Pons (tissue), 1 donor: ENCODE data around the gene UGT1A3.
"Not testable (repeated sequence)": the region's sequence is repeated elsewhere in the genome, so short reads cannot be mapped to it uniquely, and the experiment has no call there.

ENCODE experiments used
- DNase-seq: peaks from one replicate; pipeline ENCODE4 v3.0.0-alpha.2; 2016; ENCODE audit warnings: low spot score

Gene UGT1A3

GRCh38 chr2:233728723-233729301, at the start of gene UGT1A3:
Gene UGT1A3, plus strand, starts transcription at chr2:233729042. Its CDS starts 85 bp downstream, at chr2:233729127.
- DNase-seq: no peak

- no peak for DNase-seq
Observed at GRCh38 chr2:233679196-233679595, 49.6 kb upstream of the UGT1A3 start.

- no peak for DNase-seq
Observed at GRCh38 chr2:233680361-233681045, 48.3 kb upstream of the UGT1A3 start.

DNA sequence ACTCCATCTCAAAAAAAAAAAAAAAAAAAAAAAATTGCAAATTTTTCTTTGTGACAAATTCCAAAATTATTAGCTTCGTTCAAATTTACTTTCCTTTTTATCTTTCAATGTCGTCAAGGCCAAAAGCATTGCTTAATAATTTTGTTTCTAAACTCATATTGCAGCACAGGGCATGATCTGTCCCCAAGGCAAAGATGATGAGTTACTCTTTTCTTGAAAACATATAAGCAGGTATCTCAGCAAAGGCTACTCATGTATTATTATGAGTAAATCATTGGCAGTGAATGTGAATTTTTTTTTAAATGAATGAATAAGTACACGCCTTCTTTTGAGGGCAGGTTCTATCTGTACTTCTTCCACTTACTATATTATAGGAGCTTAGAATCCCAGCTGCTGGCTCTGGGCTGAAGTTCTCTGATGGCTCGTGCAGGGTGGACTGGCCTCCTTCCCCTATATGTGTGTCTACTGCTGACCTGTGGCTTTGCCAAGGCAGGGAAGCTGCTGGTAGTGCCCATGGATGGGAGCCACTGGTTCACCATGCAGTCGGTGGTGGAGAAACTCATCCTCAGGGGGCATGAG, 47.2 kb upstream of the UGT1A3 start, which contains the start of gene UGT1A7:
UGT1A7 (plus strand) TSS at position 381 of the 579 bp plus-strand sequence; CDS start at position 418, 37 bp downstream.
- DNase-seq: no peak

DNA sequence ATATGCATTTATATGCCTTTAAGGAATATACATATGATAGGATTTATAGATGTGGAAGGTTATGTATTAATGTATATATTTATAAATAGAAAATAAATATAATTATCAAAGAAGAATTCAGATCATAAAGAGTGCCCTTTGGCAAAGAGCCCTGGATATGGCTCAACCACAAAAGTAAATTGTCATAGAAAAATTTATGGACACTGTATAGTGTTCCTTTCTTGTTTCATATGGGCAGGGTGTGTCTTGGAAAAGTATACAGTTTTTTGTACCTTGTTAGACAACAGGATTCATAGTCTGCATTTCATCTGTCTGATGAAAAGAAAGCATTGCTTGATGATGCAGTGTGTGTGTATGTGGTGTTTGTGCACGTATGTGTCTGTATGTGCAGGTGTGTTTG, 44.2 kb upstream of the UGT1A3 start:
- no peak for DNase-seq

GRCh38 chr2:233686928-233687327, 41.9 kb upstream of the UGT1A3 start:
- DNase-seq: no peak

- no peak for DNase-seq
Observed at GRCh38 chr2:233688341-233688740, 40.5 kb upstream of the UGT1A3 start.

DNA sequence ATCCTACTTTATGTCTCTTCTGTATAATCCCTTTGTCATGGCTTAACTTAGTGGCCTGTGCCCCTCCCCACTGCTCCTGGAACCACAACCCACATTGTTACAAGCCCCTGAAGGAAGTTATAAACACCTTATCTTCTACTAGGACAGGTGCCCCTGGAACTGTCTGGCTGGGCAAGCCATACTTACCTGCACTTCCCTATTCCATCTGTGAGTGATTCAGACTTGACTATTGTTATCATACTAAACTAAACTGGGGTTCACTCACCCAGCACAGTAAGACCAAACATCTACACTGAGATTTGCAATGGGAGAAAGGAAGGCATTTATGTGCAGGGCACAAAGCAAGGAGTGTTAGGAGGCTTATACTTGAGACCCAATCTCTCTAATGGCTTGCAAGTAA, 39.8 kb upstream of the UGT1A3 start:
- DNase-seq: no peak

GRCh38 chr2:233689501-233689900, 39.3 kb upstream of the UGT1A3 start:
- no peak for DNase-seq

GRCh38 chr2:233690444-233690843, 38.4 kb upstream of the UGT1A3 start:
- DNase-seq: no peak

DNA sequence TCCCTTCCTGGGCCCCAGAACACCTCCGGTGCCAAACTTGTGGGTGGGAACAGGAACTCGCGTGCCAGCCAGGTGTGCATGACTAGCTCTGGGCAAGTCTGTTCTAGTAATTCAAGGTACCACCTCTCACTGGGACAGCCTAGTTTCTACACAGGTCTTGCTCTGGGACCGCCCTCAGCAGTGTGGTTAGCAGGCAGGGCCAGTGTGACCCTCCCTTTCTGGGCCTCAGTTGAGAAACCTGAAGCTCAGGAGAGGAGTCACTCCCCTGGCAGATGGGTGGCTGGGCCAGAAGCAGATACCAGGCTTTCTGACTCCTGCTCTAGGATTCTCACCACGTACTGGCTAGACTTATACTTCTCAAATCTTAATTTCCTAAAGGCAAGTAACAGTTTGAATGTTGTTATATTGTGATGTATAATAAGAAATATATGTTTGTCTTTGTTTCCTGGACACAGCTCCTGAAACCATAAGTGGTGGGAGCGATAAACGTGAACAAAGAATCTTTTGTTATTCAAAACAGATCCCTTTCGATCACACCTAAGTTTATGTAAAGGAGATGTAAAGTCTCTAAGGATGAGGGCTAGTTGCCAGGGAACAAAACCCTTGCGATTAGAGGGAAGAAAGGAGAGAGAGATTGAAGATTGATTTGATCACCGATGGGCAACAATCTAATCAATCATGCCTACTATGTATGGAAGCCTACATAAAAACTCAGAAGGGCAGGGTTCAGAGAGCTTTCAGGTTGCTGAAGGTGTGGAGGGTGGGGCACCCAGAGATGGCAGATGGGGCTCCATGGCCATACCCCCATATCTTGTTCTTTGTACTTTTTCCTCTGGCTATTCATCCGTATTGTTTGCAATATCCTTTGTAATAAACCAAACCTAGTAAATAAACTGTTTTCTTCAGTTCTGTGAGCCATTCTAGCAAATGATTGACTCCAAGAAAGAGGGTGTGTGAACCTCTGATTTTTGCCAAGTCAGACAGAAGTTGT, 37.1 kb upstream of the UGT1A3 start:
- no peak for DNase-seq

GRCh38 chr2:233692648-233693047, 36.2 kb upstream of the UGT1A3 start, which contains the start of gene UGT1A6:
Gene UGT1A6, plus strand, starts transcription at chr2:233692890. Its CDS starts 115 bp downstream, at chr2:233693005.
- DNase-seq: no peak

DNA sequence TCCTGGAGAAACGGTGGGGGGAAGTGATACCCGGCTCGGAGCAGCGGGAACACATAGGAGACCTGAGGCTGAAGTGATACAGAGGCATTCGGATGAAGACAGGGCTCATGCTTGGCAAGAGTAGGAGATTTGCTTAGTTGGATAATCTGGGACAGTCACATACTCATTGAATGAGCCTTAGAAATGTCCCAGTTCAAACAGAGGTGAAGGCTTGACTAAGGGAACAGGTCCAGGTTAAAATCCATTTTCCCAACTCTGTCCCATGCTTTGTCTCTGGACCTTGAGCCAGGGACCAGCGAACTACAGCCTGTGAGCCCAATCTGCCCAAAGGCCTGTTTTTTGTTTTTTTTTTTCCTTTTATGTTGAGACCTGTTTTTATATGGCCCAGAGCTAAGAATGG, 34.9 kb upstream of the UGT1A3 start:
- DNase-seq: no peak

- DNase-seq: no peak
Observed at GRCh38 chr2:233698740-233699139, 30.1 kb upstream of the UGT1A3 start.

DNA sequence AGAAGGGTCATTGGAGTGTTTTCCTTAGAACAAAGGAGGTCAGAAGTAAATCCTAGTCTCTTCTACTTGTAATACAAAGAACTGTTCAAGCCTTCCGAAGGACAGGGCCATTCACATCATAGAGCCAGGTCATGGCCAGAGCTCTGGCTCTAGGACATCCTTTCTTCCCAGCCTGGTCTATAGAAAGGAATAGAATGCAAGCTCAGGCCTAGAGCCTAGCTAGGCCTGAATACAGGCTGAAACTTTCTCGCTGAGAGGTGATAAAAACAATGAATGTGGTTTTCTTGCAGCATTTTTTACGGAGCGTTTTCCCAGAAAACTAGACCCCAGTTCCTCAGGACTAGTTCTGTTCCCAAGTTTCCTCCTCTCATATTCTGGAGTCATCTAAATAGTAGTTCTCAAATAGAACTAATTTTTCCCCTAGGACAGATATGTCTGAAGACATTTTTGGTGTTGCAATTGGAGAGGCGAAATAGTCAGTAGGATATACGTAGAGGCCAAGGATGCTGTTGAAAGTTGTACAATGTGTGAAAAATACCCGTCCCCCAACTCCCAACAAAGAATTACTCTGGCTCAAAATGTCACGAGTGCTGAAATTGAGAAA, 29.3 kb upstream of the UGT1A3 start:
- DNase-seq: no peak

GRCh38 chr2:233700028-233700635, 28.7 kb upstream of the UGT1A3 start:
- no peak for DNase-seq

DNA sequence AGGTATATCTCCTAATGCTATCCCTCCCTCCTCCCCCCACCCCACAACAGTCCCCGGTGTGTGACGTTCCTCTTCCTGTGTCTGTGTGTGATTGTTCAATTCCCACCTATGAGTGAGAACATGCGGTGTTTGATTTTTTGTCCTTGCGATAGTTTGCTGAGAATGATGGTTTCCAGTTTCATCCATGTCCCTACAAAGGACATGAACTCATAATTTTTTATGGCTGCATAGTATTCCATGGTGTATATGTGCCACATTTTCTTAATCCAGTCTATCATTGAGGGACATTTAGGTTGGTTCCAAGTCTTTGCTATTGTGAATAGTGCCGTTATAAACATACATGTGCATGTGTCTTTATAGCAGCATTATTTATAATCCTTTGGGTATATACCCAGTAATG, 28.0 kb upstream of the UGT1A3 start:
- DNase-seq: not testable (repeated sequence)

GRCh38 chr2:233702238-233702637, 26.6 kb upstream of the UGT1A3 start:
- no peak for DNase-seq

- DNase-seq: no peak
Observed at GRCh38 chr2:233705911-233706506, 22.8 kb upstream of the UGT1A3 start.

DNA sequence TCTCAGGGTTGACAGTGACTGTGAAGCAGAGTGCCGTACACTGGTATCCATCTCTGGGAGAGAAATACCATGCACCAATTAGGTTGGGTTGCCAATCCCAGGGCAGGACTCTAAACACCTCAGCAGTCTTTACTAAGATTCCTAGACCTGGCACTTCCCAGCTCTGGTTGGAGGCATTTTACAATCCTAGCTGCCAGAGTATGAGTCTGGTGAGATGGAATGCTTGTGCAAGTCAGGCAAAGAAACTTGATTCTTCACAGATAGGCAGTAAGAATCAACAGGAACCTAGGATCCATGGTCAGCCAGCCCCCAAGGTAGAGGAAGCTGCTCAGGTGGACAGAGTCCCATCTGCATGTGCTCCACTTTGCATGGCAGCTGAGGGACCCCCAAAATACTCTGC, 22.1 kb upstream of the UGT1A3 start:
- no peak for DNase-seq
